Spleen (tissue), 7 donors: ENCODE data around the gene STRIP2.

Source experiments
- POLR2AphosphoS5 ChIP-seq, 3 donors: sonication (generic); formaldehyde crosslinking; IDR thresholded peaks; one replicate each; pipeline ENCODE4 v1.5.1; 2017; ENCODE audit warnings: antibody characterized with exemption in 3 of 3
- TF ChIP-seq, protein P1 (sequence below), 11 experiments: fragments of 200-600 bp in 7 of 11; fragments of 450-650 bp in 4 of 11; sonication (generic) in 4 of 11; IDR thresholded peaks in 8 of 11; conservative IDR thresholded peaks in 3 of 11; 1 replicate in 7 of 11; 2 replicates in 4 of 11; pipeline versions ENCODE4 v1.4.0 to v1.8.0; 2016 to 2021; ENCODE audit warnings: antibody characterized with exemption in 11 of 11, inconsistent platforms in 4 of 11, mild to moderate bottlenecking in 1 of 11
- donor health status: DM: no; HTN: no; CAD: no; lungs with moderate emphysema.
- donor health status: DM: no; HTN: no; CAD: no.
- donor health status: DM: no; HTN: no; CAD: no.

DNA sequence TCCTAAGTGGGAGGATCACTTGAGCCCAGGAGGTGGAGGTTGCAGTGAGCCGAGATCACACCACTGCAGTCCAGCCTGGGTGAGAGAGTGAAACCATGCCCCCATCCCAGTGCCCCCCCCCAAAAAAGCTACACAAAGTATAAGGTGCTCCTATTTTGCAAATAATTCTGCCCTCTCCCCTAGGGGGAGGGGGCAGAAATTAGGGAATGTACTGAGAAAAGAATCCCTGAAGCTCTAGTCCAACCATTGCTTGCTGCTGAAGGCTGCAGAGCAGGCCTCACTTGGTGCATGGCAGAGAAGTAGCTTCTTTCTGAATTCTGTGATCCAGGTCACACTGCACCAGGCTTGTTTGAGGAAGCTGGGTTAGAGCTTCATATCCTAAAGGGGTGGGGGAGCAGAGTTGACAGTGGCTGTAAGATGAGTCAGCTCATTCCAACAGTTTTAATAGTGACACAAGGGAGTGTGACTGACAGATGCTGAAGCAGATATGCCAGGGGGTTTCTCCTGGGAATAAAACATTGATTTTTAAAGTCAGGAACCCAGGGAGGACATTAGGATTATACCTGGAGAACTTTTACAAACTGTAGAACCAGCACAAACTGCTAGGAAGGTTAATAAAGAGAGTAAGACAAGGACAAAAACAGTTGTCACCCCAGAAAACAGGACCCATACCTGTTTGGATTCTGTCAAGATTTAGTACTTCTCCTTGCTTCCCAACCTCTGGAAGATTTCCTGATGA is 32.8 kb upstream of the STRIP2 start:
- TF ChIP-seq, protein P1, sequence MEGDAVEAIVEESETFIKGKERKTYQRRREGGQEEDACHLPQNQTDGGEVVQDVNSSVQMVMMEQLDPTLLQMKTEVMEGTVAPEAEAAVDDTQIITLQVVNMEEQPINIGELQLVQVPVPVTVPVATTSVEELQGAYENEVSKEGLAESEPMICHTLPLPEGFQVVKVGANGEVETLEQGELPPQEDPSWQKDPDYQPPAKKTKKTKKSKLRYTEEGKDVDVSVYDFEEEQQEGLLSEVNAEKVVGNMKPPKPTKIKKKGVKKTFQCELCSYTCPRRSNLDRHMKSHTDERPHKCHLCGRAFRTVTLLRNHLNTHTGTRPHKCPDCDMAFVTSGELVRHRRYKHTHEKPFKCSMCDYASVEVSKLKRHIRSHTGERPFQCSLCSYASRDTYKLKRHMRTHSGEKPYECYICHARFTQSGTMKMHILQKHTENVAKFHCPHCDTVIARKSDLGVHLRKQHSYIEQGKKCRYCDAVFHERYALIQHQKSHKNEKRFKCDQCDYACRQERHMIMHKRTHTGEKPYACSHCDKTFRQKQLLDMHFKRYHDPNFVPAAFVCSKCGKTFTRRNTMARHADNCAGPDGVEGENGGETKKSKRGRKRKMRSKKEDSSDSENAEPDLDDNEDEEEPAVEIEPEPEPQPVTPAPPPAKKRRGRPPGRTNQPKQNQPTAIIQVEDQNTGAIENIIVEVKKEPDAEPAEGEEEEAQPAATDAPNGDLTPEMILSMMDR (IDR thresholded peaks at IDR 0.05 in 8 of 11, conservative IDR thresholded peaks at IDR 0.05 in 3 of 11), result no peak
- no peak for TF ChIP-seq POLR2AphosphoS5 (IDR thresholded peaks at IDR 0.05)
